Stimulated activated CD8-positive, alpha-beta memory T cell treated with anti-CD3 and anti-CD28 coated beads, Interleukin-4, amount 100 ng/mL, for 1 hour (primary cell): Measurements from ENCODE around the gene SLC26A3.

Experiments used
- DNase-seq, 2 donors: peaks; one replicate each; pipeline ENCODE4 v3.0.0-alpha.2; 2020; ENCODE audit warnings: low read depth in 2 of 2, low spot score in 1 of 2

The SLC26A3 gene

GRCh38 chr7:107816011-107816566 is 13.1 kb upstream of the SLC26A3 start:
- DNase-seq = no peak

GRCh38 chr7:107815254-107815882 is 12.3 kb upstream of the SLC26A3 start:
- no peak for DNase-seq

- DNase-seq = no peak
Measured at GRCh38 chr7:107813524-107813923, 10.5 kb upstream of the SLC26A3 start.

GRCh38 chr7:107811934-107812333 is 8.9 kb upstream of the SLC26A3 start:
- DNase-seq = no peak

GRCh38 chr7:107810626-107811025 is 7.6 kb upstream of the SLC26A3 start:
- DNase-seq = no peak

GRCh38 chr7:107809179-107809578 is 6.2 kb upstream of the SLC26A3 start:
- no peak for DNase-seq

GRCh38 chr7:107799647-107800264 is 3.3 kb downstream of the SLC26A3 start:
- DNase-seq = no peak

- DNase-seq = no peak
Measured at GRCh38 chr7:107792364-107792763, 10.7 kb downstream of the SLC26A3 start.

- DNase-seq = no peak
Measured at GRCh38 chr7:107789647-107790046, 13.4 kb downstream of the SLC26A3 start.

- no peak for DNase-seq
Measured at GRCh38 chr7:107788662-107789061, 14.4 kb downstream of the SLC26A3 start.

- no peak for DNase-seq
Measured at GRCh38 chr7:107788216-107788615, 14.8 kb downstream of the SLC26A3 start.

GRCh38 chr7:107785926-107786325 is 17.1 kb downstream of the SLC26A3 start:
- DNase-seq = no peak

GRCh38 chr7:107785170-107785569 is 17.9 kb downstream of the SLC26A3 start:
- no peak for DNase-seq

GRCh38 chr7:107783648-107784047 is 19.4 kb downstream of the SLC26A3 start:
- no peak for DNase-seq

- DNase-seq = no peak
Measured at GRCh38 chr7:107782374-107782773, 20.6 kb downstream of the SLC26A3 start.

- DNase-seq = no peak
Measured at GRCh38 chr7:107779647-107780099, 23.4 kb downstream of the SLC26A3 start.

- no peak for DNase-seq
Measured at GRCh38 chr7:107778283-107778682, 24.7 kb downstream of the SLC26A3 start.

GRCh38 chr7:107777702-107778101 is 25.3 kb downstream of the SLC26A3 start:
- DNase-seq = no peak

GRCh38 chr7:107773027-107773426 is 30.0 kb downstream of the SLC26A3 start:
- DNase-seq = no peak

- no peak for DNase-seq
Measured at GRCh38 chr7:107768263-107768662, 34.8 kb downstream of the SLC26A3 start.

GRCh38 chr7:107767391-107767790 is 35.6 kb downstream of the SLC26A3 start:
- no peak for DNase-seq

GRCh38 chr7:107758667-107759066 is 44.4 kb downstream of the SLC26A3 start:
- no peak for DNase-seq

GRCh38 chr7:107754642-107755041 is 48.4 kb downstream of the SLC26A3 start:
- no peak for DNase-seq
